Brain microvascular endothelial cell (primary cell): ENCODE data around the gene TMEM38A.

ENCODE experiments used
- DNase-seq: peaks from one replicate; pipeline ENCODE4 v3.0.0-alpha.2; 2020
- H3K27ac ChIP-seq: fragments of 250-450 bp; sonication (Bioruptor Pico); 2 replicates; pipeline ENCODE4 v1.5.1; 2020; ENCODE audit warnings: mild to moderate bottlenecking, moderate library complexity
- H3K27me3 ChIP-seq: fragments of 250-450 bp; sonication (Bioruptor Pico); replicated peaks from 2 replicates; pipeline ENCODE4 v1.5.1; 2020; ENCODE audit warnings: mild to moderate bottlenecking
- H3K36me3 ChIP-seq: fragments of 250-450 bp; sonication (Bioruptor Pico); replicated peaks from 2 replicates; pipeline ENCODE4 v1.5.1; 2020; ENCODE audit warnings: mild to moderate bottlenecking
- H3K4me3 ChIP-seq: 2 replicates; pipeline ENCODE4 v1.5.1; 2011; ENCODE audit warnings: low read depth, mild to moderate bottlenecking, control low read depth, low read length, moderate library complexity
- in situ Hi-C: cut with HindIII; loops from 2 replicates; pipeline ENCODE4 v1.10.0; 2017; ENCODE audit warnings: low sequenced_read_pairs, low pct_ligation_motif_present
- TF ChIP-seq, protein P1 (sequence below): IDR thresholded peaks from 2 replicates; pipeline ENCODE4 v1.5.1; 2011; ENCODE audit warnings: low read depth, mild to moderate bottlenecking, moderate library complexity, low read length, control low read depth, inconsistent platforms; ENCODE audit errors: missing control alignments

Gene TMEM38A

DNA sequence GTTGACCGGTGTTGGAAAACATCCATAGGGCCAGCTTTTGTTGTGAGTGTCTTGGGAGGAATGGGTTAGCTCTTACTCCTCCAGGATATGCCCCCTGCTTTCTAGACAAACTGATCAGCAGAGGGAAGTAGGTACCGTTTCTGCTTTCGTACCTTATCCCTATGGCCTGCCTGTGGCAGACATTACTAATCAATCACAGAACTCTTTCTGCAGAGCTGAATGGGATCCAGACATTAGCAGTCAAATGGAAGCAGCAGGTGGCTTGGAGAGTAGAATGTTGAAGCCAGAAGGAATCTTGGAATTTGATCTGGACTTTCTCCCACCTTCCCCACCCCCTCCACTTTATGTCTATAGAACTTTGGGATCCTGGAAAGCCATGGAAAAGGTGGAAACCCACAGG lies 75.8 kb downstream of the TMEM38A start:
- no peak overlapping the region for H3K27ac ChIP-seq
- H3K36me3 ChIP-seq: no peaks in the 10 kb centered on the region
- no peak overlapping the region for H3K4me3 ChIP-seq
- TF ChIP-seq, protein P1, sequence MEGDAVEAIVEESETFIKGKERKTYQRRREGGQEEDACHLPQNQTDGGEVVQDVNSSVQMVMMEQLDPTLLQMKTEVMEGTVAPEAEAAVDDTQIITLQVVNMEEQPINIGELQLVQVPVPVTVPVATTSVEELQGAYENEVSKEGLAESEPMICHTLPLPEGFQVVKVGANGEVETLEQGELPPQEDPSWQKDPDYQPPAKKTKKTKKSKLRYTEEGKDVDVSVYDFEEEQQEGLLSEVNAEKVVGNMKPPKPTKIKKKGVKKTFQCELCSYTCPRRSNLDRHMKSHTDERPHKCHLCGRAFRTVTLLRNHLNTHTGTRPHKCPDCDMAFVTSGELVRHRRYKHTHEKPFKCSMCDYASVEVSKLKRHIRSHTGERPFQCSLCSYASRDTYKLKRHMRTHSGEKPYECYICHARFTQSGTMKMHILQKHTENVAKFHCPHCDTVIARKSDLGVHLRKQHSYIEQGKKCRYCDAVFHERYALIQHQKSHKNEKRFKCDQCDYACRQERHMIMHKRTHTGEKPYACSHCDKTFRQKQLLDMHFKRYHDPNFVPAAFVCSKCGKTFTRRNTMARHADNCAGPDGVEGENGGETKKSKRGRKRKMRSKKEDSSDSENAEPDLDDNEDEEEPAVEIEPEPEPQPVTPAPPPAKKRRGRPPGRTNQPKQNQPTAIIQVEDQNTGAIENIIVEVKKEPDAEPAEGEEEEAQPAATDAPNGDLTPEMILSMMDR: no peak
- DNase-seq: no peak
- in situ Hi-C loops: no loop called here
- no peaks in the 10 kb centered on the region for H3K27me3 ChIP-seq

DNA sequence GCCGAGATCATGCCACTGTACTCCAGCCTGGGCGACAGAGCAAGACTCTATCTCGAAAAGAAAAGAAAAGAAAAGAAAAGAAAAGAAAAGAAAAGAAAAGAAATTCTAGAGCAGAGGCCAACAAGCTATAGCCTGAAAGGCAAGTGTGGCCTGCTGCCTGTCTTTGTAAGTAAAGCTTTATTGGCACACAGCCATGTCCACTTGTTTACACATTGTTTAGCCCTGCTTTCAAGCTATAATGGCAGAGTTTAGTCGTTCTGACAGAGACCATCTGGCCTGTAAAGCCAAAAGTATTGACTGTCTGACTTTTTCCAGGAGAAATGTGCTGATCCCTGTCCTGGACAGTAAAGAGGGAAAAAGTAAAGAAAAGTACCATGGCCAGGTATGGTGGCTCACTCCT lies 77.0 kb downstream of the TMEM38A start:
- no peaks in the 10 kb centered on the region for H3K27me3 ChIP-seq
- in situ Hi-C loops: no loop called here
- no peak overlapping the region for H3K4me3 ChIP-seq
- DNase-seq: no peak
- H3K36me3 ChIP-seq: no peaks in the 10 kb centered on the region
- H3K27ac ChIP-seq: no peak overlapping the region
- TF ChIP-seq, protein P1: no peak

DNA sequence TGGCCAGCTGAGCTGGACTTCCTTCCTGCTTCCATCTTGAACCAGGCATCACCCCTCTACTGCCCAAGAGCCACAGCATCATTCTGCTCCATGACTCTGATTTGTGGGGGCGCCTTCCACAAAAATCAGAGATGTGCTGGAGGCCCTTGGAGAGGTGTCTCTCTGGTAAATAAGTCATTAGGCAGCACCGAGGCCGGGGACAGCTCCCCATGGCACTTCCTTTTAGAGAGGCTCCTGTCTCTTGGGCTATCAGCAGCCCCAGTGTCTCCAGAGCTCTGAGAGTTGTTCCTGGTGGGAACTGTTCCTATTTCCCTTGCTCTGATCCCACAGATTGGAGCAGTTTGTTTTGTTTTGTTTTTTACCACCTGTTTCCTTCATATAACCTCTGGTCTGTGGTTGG lies 78.6 kb downstream of the TMEM38A start:
- TF ChIP-seq, protein P1: no peak
- in situ Hi-C loops: no loop called here
- Histone ChIP-seq H3K4me3 (no peak overlapping the region), H3K36me3 (no peaks in the 10 kb centered on the region), H3K27ac (no peak overlapping the region), H3K27me3 (no peaks in the 10 kb centered on the region)
- DNase-seq: peak; percentile 7
